ENCODE results near the gene NAT9. TPM values are rescaled to one million over a fixed set of nuclear protein-coding genes. Genes with fewer than 3 reads are reported as not detected.

NAT9 gene
- total and polyA plus RNA-seq, 2 donors (not counting 3 experiments of a cell fraction or from before 2014, with no cell fraction given), result 39.3 to 44.8 TPM

DNA sequence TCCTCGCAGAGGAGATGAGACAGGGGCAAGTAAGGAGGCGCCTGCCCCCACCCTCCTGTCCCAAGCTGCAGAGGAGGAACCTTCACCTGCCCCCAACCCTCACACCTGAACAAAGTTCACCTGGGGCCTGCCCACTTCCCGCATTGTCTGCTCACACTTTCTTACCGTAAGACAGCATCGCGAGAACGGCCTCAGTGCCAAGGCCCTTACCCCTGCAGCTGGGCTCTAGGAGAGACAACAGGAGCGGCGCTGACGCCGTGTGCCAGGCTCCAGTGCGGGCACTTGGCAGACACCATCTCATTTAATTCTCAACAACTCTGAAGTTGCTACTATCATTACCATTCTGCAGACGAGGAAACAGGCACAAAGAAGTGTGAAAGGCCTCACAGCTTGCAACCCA, 4.1 kb downstream of the NAT9 start:
- H3K27ac ChIP-seq (ENCODE audit: insufficient read depth, low read depth, low read length), result no peak overlapping the region
- no peaks in the 10 kb centered on the region for H3K27me3 ChIP-seq (ENCODE audit: control insufficient read depth in 2 of 2, insufficient read depth in 2 of 2, low read length in 2 of 2)
- H3K36me3 ChIP-seq (ENCODE audit: control insufficient read depth in 2 of 2, extremely low read depth in 1 of 2, insufficient read depth in 2 of 2, low read length in 2 of 2), result peaks cover 3 to 32% of the 10 kb centered on the region in 2 experiments
- no peak for TF ChIP-seq EZH2 (IDR thresholded peaks at IDR 0.05; ENCODE audit: borderline replicate concordance, low read depth, low read length, severe bottlenecking)
- no peak for TF ChIP-seq JUN (IDR thresholded peaks at IDR 0.05; ENCODE audit: borderline replicate concordance, insufficient read depth, insufficient read length, low read depth)
- TF ChIP-seq POLR2A (IDR thresholded peaks at IDR 0.05; ENCODE audit: low read depth, low read length), result no peak
- no peak for TF ChIP-seq MYC (IDR thresholded peaks at IDR 0.05; ENCODE audit: low read depth, low read length)
- TF ChIP-seq, protein P1, sequence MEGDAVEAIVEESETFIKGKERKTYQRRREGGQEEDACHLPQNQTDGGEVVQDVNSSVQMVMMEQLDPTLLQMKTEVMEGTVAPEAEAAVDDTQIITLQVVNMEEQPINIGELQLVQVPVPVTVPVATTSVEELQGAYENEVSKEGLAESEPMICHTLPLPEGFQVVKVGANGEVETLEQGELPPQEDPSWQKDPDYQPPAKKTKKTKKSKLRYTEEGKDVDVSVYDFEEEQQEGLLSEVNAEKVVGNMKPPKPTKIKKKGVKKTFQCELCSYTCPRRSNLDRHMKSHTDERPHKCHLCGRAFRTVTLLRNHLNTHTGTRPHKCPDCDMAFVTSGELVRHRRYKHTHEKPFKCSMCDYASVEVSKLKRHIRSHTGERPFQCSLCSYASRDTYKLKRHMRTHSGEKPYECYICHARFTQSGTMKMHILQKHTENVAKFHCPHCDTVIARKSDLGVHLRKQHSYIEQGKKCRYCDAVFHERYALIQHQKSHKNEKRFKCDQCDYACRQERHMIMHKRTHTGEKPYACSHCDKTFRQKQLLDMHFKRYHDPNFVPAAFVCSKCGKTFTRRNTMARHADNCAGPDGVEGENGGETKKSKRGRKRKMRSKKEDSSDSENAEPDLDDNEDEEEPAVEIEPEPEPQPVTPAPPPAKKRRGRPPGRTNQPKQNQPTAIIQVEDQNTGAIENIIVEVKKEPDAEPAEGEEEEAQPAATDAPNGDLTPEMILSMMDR (IDR thresholded peaks at IDR 0.05; ENCODE audit: extremely low read depth in 1 of 2, insufficient read depth in 1 of 2, low read depth in 1 of 2, low read length in 2 of 2), result no peak
- no peak for TF ChIP-seq FOS (IDR thresholded peaks at IDR 0.05; ENCODE audit: borderline replicate concordance, insufficient read depth, low read length)
- TF ChIP-seq POLR2AphosphoS5 (IDR thresholded peaks at IDR 0.05; ENCODE audit: insufficient read depth, low read depth, low read length), result no peak
- no peak for TF ChIP-seq GATA2 (IDR thresholded peaks at IDR 0.05; ENCODE audit: insufficient read depth, insufficient read length, low read depth, low read length)
- TF ChIP-seq, protein P2, sequence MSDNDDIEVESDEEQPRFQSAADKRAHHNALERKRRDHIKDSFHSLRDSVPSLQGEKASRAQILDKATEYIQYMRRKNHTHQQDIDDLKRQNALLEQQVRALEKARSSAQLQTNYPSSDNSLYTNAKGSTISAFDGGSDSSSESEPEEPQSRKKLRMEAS (IDR thresholded peaks at IDR 0.05; ENCODE audit: insufficient read depth, insufficient read length), result no peak
- H3K9me3 ChIP-seq (replicated peaks; ENCODE audit: control insufficient read depth, insufficient read depth, low read length), result no peaks in the 10 kb centered on the region
- dilution Hi-C loops (cut with MboI; ENCODE audit: extremely low pct_ligation_motif_present, low sequenced_read_pairs) (no loop called here), intact Hi-C loops (cut with micrococcal nuclease) (no loop called here)
- no peak overlapping the region for H3K4me3 ChIP-seq (replicated peaks in 1 of 3; ENCODE audit: insufficient read depth in 1 of 3, low read depth in 1 of 3, low read length in 3 of 3)
- peaks cover 3% of the 10 kb centered on the region for H3K4me1 ChIP-seq (ENCODE audit: control insufficient read depth, extremely low read depth, insufficient read depth, low read length)
- no peak overlapping the region for H3K9ac ChIP-seq (replicated peaks; ENCODE audit: extremely low read depth, insufficient read depth, low read length)
- FAIRE-seq, result no peak
- no peaks in the 10 kb centered on the region for H3K9me1 ChIP-seq (replicated peaks; ENCODE audit: control insufficient read depth, extremely low read depth, insufficient read depth, low read length)
- BruUV-seq (replicated peaks), result no TSS peak
- ChIA-PET POLR2A (no interaction called here), CTCF (interaction anchor here (3.8 to 4.1 kb wide), 2 partner anchors 26 to 115 kb away, joined by 32 to 84 read pairs; no protein-coding TSS in a partner anchor)
- no peak for DNase-seq (ENCODE audit: low read depth, low spot score)
- H3K79me2 ChIP-seq (ENCODE audit: control insufficient read depth, insufficient read depth, low read length), result peaks cover 18% of the 10 kb centered on the region
- no peak overlapping the region for H2AFZ ChIP-seq (ENCODE audit: low read depth, low read length)
- no peak overlapping the region for H3K4me2 ChIP-seq (ENCODE audit: insufficient read depth, low read length)
- no peaks in the 10 kb centered on the region for H4K20me1 ChIP-seq (replicated peaks; ENCODE audit: control insufficient read depth, extremely low read depth, insufficient read depth, low read length)

Measured in endothelial cell of umbilical vein (primary cell).